GM18520 (cell line): ENCODE results near the gene PTDSS2.

Source experiments
- ATAC-seq: cut with Tn5 transposase; IDR thresholded peaks from one replicate; pipeline ENCODE4 v1.9.1; 2021; ENCODE audit not compliant: unreplicated experiment

The PTDSS2 gene

DNA sequence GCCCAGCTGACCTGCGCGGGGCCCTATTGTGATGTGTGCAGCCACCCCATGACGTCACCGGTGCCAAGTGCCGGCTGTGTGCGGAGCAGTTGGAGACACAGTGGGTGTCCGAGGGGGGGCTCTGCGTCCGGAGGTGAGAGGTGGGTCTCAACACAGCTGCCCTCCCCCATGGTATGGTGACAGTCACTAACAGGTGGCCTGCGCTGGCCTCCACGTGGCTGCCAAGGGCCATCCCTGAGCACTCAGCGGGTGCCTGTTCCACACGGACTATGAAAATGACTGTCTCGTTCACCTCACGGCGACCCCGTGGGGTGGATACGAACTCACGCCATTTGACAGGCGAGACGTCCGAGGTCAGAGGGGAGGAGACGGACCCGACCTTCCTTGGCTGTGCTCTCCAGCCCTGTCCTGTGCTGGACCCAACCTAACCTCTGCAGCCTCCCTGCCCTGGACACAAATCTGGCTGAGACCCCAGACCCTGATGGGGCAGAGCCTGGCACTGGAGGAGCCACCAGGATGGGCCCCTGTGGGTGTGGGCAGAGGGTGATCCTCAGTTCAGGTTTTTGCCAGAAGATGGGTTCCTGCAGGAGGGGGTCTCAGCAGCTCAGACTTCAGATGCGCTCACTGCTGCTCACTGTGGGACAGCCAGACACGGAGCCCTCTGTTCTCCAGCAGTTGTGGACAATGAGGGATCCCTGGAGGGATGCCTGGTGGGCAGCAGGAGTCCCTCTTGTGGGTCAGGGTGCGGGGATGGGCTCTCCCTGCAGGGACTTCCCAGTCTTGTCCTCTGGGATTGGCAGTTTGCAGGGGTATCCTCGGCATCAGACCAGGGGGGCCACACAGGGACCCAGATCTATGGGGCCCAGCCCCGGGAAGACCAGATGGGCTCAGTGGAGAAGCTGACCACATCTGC lies 79.0 kb downstream of the PTDSS2 start:
- ATAC-seq, result no peak

DNA sequence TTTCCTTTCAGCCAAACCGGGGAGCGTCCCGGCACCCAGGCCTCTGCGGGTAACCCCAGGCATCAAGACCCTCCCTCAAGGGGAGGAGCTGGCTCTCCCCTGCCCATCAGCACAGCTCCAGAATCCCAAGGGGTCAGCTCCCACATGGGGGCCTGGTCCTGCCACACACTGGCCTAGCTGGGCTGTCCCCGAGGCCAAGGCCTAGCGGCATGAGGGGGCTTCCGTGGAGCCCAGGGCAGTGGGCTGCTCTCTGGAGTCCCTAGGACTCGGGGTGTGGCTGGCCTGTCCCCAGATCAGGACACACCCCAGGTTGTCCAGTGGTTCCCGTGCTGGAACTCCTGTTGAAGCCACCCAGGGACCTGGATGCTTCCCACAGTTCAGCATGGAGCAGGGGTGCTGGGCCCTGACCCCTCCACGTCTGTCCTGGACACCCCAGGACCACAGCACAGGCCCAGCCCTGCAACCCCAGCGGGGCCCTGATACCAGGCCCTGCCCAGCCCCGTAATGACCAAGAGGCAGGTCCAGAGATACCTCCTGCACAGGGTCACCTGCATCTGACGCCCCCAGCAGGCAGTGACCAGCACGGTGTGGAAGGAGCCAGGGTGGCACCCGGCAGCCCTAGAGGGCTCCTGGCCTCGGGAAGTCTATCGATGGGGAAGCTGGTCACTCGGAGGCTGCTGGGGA lies 79.8 kb downstream of the PTDSS2 start:
- ATAC-seq, result no peak

DNA sequence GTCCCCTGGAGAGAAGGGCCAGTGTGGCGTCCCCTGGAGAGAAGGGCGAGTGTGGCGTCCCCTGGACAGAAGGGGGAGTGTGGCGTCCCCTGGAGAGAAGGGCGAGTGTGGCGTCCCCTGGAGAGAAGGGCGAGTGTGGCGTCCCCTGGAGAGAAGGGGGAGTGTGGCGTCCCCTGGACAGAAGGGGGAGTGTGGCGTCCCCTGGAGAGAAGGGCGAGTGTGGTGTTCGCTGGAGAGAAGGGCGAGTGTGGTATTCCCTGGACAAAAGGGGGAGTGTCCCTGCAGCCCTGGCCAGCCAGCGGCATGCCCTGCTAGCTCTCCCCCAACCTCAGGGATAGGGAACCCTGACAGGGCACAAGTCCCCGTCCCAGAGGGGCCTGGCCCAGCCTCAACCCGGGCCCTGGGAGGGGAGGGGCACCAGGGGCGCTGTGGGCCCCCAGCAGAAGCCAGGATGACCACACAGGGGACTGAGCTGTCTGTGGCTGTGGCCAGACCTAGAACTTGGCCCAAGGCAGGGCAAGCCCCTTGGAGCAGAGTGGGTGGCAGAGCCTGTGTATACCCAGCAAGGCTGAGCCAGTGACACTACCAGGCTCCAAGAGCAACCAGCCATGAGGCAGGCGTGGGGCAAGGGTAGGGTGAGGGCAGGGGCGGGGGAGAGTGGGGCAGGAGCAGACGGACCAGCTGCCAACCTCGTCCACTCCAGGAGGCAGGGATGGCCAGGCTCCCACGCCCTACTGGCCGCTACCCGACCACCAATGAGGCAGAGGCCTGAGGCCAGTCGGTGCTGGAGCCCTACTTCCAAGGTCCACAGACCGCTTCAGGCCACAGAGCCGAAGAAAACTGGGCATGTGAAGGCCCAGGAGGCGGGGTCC lies 81.1 kb downstream of the PTDSS2 start:
- no peak for ATAC-seq

DNA sequence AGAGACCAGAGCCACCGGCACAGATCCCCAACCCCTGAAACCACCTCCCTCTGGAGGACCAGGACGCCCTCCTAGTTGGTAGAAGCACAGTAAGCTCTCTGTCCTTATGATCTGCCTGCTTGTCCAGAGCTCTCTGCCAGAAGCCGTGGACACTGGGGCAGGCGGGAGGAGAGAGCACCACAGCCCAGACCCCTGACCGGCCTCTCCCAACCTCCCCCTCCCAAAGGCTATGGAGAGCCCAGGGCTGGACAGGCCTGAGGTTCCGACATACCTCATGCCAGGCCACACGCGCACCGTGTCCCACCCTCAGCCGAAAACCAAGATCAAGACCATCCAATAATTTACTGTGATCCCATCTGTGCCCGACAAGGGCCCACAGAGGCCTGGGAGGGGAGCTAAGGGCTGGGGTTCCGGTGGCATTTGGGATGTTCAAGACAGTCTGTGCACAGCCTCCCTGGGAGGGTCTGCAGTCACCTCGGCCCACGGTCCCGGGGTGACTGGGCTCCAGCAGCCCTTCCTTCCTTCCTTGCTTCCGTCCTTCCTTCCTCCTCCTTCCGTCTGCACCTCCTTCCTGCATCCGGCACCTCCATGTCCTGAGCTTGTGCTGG lies 81.9 kb downstream of the PTDSS2 start:
- no peak for ATAC-seq

DNA sequence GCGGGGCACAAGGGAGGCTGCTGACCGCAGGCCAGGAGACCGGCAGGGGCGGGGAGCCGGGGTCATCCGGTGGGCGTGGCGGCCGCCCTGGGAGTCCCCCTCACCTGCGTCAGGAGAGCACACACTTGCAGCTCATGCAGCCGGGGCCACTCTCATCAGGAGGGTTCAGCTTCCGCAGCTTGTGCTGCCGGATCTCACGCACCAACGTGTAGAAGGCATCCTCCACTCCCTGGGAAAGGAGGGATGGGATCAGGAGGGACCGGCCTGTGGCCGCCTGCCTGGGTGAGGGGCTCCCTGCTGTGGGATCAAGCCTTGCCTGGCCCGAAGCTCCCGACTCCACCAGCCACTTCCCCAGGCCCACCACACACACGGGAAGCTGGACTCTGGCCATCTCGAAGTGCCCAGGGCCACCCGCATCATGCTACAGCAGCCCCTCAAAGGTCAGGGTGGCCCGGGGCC lies 82.5 kb downstream of the PTDSS2 start:
- ATAC-seq, result no peak

DNA sequence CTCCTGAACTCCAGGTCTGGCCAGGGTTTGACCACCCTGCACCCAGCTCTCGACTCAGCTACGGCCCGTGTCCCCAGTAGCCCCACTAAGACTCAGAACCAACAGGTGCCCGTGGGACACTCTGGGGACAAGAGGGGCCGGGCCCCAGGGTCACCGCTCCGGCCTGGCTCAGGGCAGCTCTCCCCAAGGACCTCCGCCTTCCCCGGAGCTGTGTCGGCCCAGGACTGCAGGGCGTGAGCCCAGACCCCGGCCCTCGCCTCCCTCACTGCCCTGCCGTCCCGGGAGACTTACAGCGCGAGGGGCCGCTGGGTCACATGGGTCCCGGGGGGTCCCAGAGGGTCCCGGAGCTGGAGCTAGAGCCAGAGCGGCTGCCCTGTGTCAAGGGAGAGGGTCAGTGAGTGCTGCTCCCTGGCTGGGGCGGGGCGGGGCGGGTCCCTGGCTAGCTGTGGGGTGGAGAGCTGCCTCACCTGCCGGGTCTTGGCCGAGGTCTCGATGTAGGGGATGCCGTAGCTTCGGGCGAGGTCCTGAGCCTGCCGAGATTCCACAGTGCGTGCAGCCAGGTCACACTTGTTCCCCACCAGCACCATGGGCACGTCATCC lies 83.0 kb downstream of the PTDSS2 start:
- no peak for ATAC-seq

DNA sequence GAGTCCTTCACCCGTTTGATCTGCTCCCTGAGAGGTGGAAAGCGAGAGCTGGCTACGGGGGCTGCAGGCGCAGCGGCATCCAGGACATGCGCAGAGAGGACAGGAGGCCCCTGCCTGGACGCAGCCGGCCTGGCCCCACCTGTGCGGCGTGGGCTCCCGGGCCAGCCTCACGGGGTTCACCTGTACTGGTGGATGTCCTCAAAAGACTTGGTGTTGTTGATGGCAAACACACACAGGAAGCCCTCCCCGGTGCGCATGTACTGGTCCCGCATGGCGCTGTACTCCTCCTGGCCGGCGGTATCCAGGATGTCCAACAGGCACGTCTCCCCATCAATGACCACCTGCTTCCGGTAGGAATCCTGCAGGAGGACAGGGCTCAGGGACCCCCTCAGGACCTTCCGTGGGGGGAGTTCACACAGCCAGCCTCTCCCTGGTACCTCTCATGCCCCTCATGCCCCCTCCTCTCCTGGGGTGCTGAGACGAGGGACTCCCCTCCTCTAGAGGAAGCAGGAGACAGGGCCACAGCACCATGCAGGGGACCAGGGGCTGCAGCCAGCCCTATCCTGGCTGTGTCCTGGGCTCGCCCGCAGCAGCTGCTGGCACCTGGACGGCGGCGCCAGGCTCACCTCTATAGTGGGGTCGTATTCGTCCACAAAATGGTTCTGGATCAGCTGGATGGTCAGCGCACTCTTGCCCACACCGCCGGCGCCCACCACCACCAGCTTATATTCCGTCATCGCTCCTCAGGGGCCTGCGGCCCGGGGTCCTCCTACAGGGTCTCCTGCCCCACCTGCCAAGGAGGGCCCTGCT lies 83.7 kb downstream of the PTDSS2 start:
- no peak for ATAC-seq

DNA sequence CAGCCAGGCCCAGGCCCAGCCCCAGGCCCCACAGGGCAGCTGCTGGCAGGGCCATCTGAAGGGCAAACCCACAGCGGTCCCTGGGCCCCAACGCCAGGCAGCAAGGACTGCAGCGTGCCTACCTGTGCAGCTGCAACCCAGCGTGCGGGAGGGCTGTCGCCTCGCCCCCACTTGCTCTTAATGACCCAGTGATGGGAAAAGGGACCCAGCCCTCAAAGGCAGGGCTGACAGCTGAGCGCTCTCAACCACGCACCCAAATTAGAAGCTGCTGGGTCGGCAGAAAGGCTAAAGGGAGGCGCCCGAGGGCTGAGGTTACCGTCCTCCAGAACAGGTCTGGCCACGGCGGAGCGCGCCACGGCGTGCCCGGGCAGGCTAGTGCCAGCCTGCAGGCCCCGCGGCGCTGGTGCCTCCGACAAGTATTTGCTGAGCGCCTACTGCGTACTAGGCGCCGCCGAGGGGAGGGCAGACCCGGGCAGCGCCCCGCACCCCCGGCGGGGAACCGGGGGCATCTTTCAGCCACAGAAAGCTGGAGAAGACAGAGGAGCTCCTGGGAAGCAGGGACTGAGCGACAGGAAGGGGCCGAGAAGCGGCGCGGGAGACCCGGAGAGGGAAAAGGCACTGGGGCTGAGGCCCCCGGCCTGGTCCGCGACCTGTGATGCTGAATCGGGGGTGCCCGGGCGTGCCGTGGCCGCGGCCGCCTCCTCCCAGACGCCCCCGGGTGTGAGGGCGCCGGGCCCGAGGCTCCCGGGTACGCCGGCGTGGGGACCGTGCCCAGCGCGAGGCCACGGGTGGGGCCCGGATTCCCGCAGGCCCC lies 84.5 kb downstream of the PTDSS2 start:
- no peak for ATAC-seq

DNA sequence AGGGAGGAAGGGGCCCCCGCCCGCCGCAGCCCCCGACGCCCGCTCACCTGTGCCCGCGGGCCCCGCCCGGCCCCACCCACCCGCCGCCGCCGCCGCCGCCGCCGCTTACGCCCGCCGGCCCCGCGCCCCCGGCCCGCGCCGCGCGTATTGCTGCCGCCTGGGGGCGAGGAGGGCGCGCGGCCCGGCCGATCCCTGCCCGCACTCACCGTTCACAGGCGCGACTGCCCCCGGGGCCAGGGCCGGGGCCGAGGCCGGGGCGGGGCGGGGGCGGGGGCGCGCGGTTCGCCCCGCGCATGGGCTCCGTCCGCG lies 85.1 kb downstream of the PTDSS2 start:
- no peak for ATAC-seq

DNA sequence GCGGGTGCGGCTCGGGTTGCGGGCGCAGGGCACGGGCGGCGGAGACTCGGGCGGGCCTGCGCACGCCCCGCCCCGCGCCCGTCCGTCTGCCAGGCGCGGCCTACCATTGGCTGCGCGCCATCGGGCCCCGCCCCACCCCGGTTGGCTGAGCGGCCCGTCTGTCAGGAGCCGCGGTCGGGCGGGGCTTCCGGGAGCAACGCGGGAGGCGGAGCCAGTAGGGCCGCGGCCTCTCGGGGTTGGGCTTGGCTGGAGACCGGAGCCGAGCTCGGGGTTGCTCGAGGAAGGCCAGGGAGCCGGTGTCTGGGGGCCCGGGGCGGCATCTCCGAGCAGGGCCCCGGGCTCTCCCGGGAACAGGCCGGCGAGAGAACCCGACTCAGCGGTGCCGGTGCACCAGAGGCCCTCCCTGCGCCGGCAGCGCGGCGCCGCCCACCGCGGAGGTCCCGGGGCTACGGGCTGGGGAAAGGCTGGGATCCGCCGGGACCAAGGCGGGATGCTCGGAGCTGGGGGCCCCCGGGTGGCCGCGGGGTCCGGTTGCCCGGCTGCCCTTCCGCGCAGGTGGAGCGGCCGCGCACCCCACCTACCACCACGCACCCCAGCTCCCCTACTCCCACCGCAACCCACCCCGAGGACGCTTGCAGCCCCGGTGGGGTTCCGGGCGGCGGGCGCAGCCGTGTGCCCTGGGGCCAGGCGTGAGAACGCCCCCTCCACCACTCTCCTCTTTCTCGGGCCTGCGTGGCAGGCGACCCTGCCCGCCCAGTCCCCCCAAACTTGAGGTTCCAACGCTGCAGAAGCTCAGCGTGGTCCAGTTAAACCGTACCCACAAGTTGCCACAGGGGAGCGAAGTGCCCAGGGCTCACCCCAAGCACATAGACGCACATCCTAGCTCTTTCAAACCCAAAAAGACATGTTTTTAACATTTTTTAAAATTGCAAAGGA lies 85.7 kb downstream of the PTDSS2 start, which contains the start of gene HRAS:
TSS of gene HRAS (minus strand) at position 58 of the 936 bp plus-strand sequence.
- peak; percentile 64 for ATAC-seq

DNA sequence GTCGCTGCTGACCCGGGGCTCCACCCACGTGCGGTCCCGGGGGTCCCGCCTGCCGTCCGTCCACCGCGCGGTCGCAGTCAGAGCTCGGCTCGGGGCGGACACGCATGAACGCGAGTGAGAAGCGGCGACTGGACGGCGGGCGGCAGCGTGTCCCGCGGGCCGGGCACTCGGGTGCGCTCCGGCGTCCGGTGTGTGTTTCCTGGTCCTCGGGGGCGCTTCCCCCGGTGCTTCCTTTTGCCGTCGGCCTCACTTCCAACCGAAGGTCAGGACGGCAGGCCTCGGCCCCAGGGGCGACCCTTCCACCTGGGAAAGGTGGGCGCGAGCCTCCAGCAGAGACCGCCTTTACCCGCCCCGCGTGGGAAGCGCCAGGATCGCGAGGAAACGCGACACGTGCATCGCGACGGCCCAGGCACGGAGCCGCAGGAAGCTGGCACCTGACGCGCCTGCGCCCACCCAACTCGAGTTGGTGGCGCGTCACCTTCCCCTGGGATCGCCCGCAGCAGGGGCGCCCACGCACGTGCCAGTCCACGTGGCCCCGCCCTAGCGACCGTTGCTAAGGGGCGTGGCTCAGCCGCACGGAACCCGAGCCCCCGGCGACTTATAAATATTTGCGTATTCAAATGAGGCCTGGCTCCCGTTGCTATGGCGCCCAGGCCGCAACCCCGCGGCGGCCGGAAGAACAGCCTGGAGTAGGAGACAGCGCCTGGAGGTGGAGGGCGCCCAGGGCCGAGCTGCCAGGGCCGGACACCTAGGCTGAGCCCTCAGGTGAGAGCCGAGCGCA lies 87.0 kb downstream of the PTDSS2 start, which contains the start of gene LRRC56:
TSS of gene LRRC56 (plus strand) at position 687 of the 781 bp plus-strand sequence. CDS start 3,158 bp downstream, outside the sequence.
- ATAC-seq, result peak; percentile 38

DNA sequence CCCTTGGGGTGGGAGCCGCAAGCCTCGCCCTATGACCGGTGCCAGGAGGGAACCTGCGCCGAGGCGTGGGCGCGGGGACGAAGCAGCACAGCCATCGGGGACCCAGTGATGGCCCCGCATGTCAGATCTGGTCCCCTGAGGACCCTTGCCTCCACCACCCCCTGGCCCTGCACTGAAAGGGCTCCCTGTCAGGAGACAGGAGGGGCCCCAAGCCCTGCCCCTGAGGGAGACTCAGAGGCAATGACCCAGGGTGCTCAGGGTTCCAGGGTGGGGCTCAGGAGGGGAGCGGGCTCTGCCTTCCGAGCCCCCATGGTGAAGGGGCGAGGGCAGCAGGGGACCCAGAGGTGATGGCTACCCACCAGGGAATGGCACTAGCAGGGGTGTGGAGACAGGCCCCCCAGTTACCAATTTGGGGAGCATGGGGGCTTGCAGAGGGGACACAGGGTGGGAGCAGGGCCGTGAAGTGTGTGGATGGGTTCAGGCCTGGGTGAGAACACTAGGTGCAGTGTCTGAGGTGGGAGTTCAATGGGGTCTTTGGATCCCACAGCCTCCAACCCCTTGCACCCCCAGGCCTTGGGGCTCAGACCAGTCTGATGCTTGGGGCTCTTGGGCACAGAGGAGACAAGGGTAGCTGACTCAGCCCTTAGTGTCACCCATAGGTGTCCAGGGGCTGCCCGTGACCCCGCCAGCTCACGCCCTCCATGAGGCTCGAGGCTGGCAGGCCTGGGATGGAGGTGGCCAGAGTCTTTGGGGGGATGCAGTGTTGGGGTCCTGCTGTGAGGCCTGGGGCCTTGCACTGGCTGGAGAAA lies 87.7 kb downstream of the PTDSS2 start:
- ATAC-seq, result no peak

DNA sequence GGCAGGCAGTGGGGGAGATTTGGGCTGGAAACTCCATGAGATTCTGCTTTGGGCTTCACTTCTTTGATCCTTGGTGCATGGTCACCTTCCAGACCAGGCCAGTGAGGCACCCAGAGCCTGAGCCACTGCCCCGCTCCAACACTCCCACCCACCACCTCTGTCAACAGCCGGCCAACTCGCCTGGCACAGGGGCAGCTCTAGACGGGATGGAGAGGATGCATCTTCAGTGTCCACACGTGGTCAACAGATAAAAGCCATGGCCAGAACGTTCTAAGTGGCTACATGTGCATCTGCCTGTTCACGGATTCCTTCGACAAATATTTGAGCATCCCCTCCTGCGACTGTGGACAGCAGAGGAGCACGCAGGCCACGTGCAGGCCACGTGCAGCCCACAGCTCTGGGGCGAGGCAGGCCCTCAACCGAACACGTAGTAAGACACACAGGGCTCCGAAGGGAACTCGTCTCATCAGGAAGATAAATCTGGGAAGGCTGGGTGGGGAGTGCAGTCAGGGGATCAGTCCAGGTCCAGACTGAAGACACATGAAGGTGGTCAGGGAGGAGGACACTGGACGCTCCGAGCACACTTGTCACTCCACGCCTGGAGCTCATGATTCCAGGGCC lies 88.5 kb downstream of the PTDSS2 start:
- no peak for ATAC-seq

DNA sequence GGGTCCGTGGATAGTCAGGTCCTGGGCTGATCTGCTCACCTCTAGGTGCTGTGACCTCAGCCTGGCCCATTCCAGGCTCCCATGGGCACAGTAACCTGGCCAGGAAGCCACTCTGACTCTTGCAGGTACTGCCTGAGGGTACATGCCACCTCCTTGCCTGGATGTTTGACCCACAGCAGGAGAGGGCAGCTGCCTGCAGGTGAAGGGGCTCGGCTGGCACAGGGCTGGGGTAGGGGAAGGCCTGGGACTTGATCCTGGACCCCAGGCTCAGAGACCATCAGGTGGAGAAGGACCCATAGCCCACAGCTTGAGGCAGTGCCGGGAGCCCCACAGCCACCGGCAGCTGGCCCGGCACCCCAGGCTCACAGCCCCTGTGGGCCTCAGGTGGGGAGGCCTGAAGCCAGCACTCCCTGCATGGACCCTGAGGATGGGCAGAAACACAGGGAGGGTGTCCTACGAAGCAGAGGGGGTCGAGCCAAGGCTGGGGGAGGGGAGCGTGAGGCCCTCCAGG lies 89.9 kb downstream of the PTDSS2 start:
- no peak for ATAC-seq
